OCI-LY7 (cell line): Measurements from ENCODE around the gene ZNF613. TPM values are rescaled to one million over a fixed set of nuclear protein-coding genes. Genes with fewer than 3 reads are reported as not detected.
"Not testable (repeated sequence)": the region's sequence is repeated elsewhere in the genome, so short reads cannot be mapped to it uniquely, and the experiment has no call there.

Source experiments
- BruUV-seq: library from RNA; stranded (reverse); fragments of 400-500 nt; replicated peaks from 2 replicates; lab custom pipeline; 2021; lab: Mats Ljungman, UMichigan
- CTCF ChIA-PET: fragments of 300-600 bp; sonication (Branson Sonifier 250); formaldehyde crosslinking; loops from one replicate; lab custom pipeline; 2022; ENCODE audit warnings: antibody characterized with exemption; ENCODE audit not compliant: unreplicated experiment; lab: Charles Lee
- POLR2A ChIA-PET: fragments of 300-600 bp; sonication (Branson Sonifier 250); formaldehyde crosslinking; loops from one replicate; lab custom pipeline; 2022; ENCODE audit warnings: antibody characterized with exemption; lab: Charles Lee
- DNase-seq: peaks from one replicate; pipeline ENCODE4 v3.0.0-alpha.2; 2015; ENCODE audit warnings: low spot score
- H2AFZ ChIP-seq: fragments of 200-600 bp; sonication (generic), shearing (Covaris generic); 2 replicates; pipeline ENCODE4 v1.6.1; 2014; ENCODE audit warnings: mild to moderate bottlenecking, antibody characterized with exemption, low read length, moderate library complexity
- H3K27ac ChIP-seq: fragments of 200-600 bp; sonication (generic); 2 replicates; pipeline ENCODE4 v1.5.1; 2014; ENCODE audit warnings: mixed run types, low read depth, mild to moderate bottlenecking, moderate library complexity, low read length, inconsistent platforms; ENCODE audit not compliant: poor library complexity, severe bottlenecking
- H3K36me3 ChIP-seq: fragments of 200-600 bp; sonication (generic); 2 replicates; pipeline ENCODE4 v1.6.1; 2014; ENCODE audit warnings: mild to moderate bottlenecking, antibody characterized with exemption, low read length, moderate library complexity, mixed read lengths; ENCODE audit not compliant: insufficient read depth
- H3K4me1 ChIP-seq: fragments of 200-600 bp; sonication (generic); 2 replicates; pipeline ENCODE4 v1.5.1; 2014; ENCODE audit warnings: mild to moderate bottlenecking, low read length; ENCODE audit not compliant: insufficient read depth, poor library complexity, severe bottlenecking
- H3K4me2 ChIP-seq: fragments of 200-600 bp; sonication (generic); 2 replicates; pipeline ENCODE4 v1.6.1; 2014; ENCODE audit warnings: mild to moderate bottlenecking, low read length
- H3K4me3 ChIP-seq: fragments of 200-600 bp; sonication (generic); 2 replicates; pipeline ENCODE4 v1.5.1; 2014; ENCODE audit warnings: mild to moderate bottlenecking, low read depth, low read length; ENCODE audit not compliant: poor library complexity, severe bottlenecking
- H3K79me2 ChIP-seq: fragments of 200-600 bp; sonication (generic); 2 replicates; pipeline ENCODE4 v1.6.1; 2016; ENCODE audit warnings: low read depth, mild to moderate bottlenecking, low read length, moderate library complexity, mixed read lengths; ENCODE audit not compliant: insufficient read depth
- H3K9me2 ChIP-seq: fragments of 200-600 bp; sonication (generic); 2 replicates; pipeline ENCODE4 v1.6.1; 2016; ENCODE audit warnings: mild to moderate bottlenecking, low read length, mixed read lengths; ENCODE audit not compliant: insufficient read depth
- H3K9me3 ChIP-seq: fragments of 200-600 bp; sonication (generic); 2 replicates; pipeline ENCODE4 v1.6.1; 2014; ENCODE audit warnings: mild to moderate bottlenecking, mixed run types, low read length, mixed read lengths
- H4K20me1 ChIP-seq: fragments of 200-600 bp; sonication (generic); 2 replicates; pipeline ENCODE4 v1.6.1; 2014; ENCODE audit warnings: mild to moderate bottlenecking, antibody characterized with exemption, low read length, moderate library complexity, mixed read lengths; ENCODE audit not compliant: insufficient read depth
- EZH2phosphoT487 ChIP-seq: fragments of 200-600 bp; sonication (generic); IDR thresholded peaks from 2 replicates; pipeline ENCODE4 v1.6.1; 2018; ENCODE audit warnings: low read depth, borderline replicate concordance, mild to moderate bottlenecking, mixed run types, antibody characterized with exemption, low read length, moderate library complexity, mixed read lengths
- intact Hi-C: fragments of 100-400 bp; cut with micrococcal nuclease; formaldehyde crosslinking; loops from one replicate; pipeline ENCODE4 v1.10.0; 2022; ENCODE audit not compliant: unreplicated experiment
- total RNA-seq, 2 experiments: library from RNA; depleted of rRNA in 1 of 2; stranded (reverse); fragments of >200 nt in 1 of 2; shearing (Covaris generic) in 1 of 2; gene quantifications; 2 replicates each; pipeline ENCODE4 v1.2.3, GENCODE V29; 2014 to 2022
- TF ChIP-seq, protein P1 (sequence below): fragments of 200-600 bp; sonication (generic); conservative IDR thresholded peaks from 2 replicates; pipeline ENCODE4 v1.5.1; 2014; ENCODE audit warnings: mild to moderate bottlenecking, antibody characterized with exemption, low read length, moderate library complexity, mixed read lengths

Gene ZNF613
- total RNA-seq, 2 experiments from 2014 or later = 4.5 to 10.0 TPM

DNA sequence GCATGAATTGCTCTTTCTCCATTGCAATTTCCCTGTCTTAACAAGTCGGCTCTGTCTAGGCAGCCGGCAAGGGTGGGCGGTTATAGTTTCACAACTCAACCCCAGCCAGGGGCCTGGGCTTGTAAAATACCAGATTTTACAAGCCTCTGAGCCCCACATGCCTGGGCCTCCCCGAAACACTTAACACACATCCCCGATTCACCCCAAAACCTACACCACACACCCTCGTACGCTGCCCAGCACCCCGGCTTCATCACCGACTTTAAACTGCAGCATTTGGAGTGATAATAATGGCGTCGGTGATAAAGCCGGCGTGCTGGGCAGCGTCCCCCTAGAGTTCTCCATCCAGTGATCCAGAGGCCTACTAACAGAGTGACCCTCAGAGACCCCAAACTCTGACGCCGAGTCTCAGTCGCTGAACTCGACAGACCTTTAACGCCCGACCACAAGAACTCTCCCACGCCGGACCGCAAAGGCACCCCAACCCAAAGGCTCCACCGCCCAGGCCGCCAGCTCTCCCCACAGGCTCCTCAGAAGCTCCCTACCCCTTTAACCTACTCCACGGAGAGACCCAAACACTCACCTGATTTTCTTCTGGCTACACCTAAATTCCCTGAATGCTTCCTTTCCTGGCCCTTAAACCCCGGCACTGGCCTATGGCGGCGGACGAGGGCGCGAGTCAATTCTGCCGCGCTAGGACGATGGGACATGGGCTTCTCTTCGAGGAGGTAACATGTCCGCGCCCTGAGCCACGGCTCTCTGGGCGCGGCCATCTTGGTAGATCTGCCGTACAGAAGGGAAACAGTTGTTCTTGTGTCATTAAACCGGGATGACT lies 22.7 kb upstream of the ZNF613 start, which contains the start of gene ZNF649:
ZNF649 (minus strand) TSS at position 687 of the 835 bp plus-strand sequence. CDS start 4,910 bp downstream, outside the sequence.
- CTCF ChIA-PET = no interaction called here
- Histone ChIP-seq H4K20me1 (no peaks in the 10 kb centered on the region), H3K9me3 (0 out of 2 replicates have a peak, but pooled peaks cover 10% of the 10 kb centered on the region), H3K36me3 (peaks cover 24% of the 10 kb centered on the region), H3K4me3 (peak within 1 kb of the TSS; percentile 78), H2AFZ (peak within 1 kb of the TSS; percentile 73), H3K27ac (no peak within 1 kb of the TSS), H3K4me2 (peak within 1 kb of the TSS; percentile 53), H3K79me2 (peaks cover 5% of the 10 kb centered on the region; the same call in 1 of the 2 replicates), H3K4me1 (peaks cover 4% of the 10 kb centered on the region), H3K9me2 (no peaks in the 10 kb centered on the region)
- peak; percentile 81 for DNase-seq
- intact Hi-C loops = no loop called here
- BruUV-seq = no TSS peak
- no peak for TF ChIP-seq EZH2phosphoT487
- TF ChIP-seq, protein P1, sequence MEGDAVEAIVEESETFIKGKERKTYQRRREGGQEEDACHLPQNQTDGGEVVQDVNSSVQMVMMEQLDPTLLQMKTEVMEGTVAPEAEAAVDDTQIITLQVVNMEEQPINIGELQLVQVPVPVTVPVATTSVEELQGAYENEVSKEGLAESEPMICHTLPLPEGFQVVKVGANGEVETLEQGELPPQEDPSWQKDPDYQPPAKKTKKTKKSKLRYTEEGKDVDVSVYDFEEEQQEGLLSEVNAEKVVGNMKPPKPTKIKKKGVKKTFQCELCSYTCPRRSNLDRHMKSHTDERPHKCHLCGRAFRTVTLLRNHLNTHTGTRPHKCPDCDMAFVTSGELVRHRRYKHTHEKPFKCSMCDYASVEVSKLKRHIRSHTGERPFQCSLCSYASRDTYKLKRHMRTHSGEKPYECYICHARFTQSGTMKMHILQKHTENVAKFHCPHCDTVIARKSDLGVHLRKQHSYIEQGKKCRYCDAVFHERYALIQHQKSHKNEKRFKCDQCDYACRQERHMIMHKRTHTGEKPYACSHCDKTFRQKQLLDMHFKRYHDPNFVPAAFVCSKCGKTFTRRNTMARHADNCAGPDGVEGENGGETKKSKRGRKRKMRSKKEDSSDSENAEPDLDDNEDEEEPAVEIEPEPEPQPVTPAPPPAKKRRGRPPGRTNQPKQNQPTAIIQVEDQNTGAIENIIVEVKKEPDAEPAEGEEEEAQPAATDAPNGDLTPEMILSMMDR = no peak; the same call in 1 of the 2 replicates
- POLR2A ChIA-PET = no interaction called here

DNA sequence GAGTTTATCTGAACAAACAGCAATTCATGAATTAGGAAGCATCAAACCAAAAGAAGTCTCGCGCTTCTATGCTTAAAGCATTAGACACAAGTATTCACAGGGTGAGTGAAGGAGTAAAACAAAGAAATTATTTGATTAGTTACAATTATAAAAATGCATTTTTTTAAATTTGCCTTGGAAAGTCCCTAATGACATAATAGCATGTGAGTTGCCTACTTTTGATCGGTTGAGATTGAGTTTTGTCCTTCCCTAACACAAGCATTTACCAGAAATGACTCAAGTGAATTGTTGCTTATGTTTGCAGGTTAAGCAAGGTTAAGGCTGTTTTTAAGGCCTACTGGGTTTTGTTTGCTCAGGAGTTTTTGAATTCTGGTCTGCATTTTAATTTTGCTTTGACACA lies 22.1 kb upstream of the ZNF613 start:
- peaks cover 17% of the 10 kb centered on the region for H3K36me3 ChIP-seq
- TF ChIP-seq, protein P1 = no peak
- no peak for TF ChIP-seq EZH2phosphoT487
- no peaks in the 10 kb centered on the region for H3K9me2 ChIP-seq
- intact Hi-C loops = no loop called here
- H3K27ac ChIP-seq = no peak overlapping the region
- DNase-seq = no peak
- no peaks in the 10 kb centered on the region for H4K20me1 ChIP-seq
- POLR2A ChIA-PET = no interaction called here
- peak overlapping the region; percentile 78 for H3K4me3 ChIP-seq
- peaks cover 4% of the 10 kb centered on the region for H3K4me1 ChIP-seq
- no peak overlapping the region for H3K4me2 ChIP-seq
- BruUV-seq = no TSS peak
- CTCF ChIA-PET = no interaction called here
- peaks cover 5% of the 10 kb centered on the region; the same call in 1 of the 2 replicates for H3K79me2 ChIP-seq
- peak overlapping the region; percentile 73; the same call in 1 of the 2 replicates for H2AFZ ChIP-seq
- 0 out of 2 replicates have a peak, but pooled peaks cover 8% of the 10 kb centered on the region for H3K9me3 ChIP-seq

DNA sequence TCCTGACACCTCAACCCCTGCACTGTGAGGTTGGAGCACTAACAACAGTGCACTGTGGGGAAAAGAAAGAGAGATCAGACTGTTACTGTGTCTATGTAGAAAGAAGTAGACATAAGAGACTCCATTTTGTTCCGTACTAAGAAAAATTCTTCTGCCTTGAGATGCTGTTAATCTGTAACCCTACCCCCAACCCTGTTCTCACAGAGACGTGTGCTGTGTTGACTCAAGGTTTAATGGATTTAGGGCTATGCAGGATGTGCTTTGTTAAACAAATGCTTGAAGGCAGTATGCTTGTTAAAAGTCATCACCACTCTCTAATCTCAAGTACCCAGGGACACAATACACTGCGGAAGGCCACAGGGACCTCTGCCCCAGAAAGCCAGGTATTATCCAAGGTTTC lies 21.6 kb upstream of the ZNF613 start:
- H3K27ac ChIP-seq, H4K20me1 ChIP-seq, BruUV-seq, H3K9me2 ChIP-seq, H3K79me2 ChIP-seq, H3K4me2 ChIP-seq, H3K4me3 ChIP-seq, intact Hi-C loops, H3K4me1 ChIP-seq, H3K9me3 ChIP-seq, POLR2A ChIA-PET, DNase-seq, CTCF ChIA-PET: not testable (repeated sequence)
- peaks cover 13% of the 10 kb centered on the region; the same call in 1 of the 2 replicates for H3K36me3 ChIP-seq
- peak overlapping the region; percentile 73; the same call in 1 of the 2 replicates for H2AFZ ChIP-seq

DNA sequence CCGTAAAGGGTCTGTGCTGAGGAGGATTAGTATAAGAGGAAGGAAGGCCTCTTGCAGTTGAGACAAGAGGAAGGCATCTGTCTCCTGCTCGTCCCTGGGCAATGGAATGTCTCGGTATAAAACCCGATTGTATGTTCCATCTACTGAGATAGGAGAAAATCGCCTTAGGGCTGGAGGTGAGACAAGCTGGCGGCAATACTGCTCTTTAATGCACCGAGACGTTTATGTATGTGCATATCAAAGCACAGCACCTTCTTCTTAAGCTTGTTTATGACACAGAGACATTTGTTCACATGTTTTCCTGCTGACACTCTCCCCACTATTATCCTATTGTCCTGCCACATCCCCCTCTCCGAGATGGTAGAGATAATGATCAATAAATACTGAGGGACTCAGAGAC lies 21.2 kb upstream of the ZNF613 start:
- POLR2A ChIA-PET, H3K4me2 ChIP-seq, DNase-seq, H3K79me2 ChIP-seq, CTCF ChIA-PET, H3K9me2 ChIP-seq, intact Hi-C loops, H3K27ac ChIP-seq, H3K36me3 ChIP-seq, BruUV-seq, H3K4me1 ChIP-seq, H3K4me3 ChIP-seq, H3K9me3 ChIP-seq, H2AFZ ChIP-seq, H4K20me1 ChIP-seq: not testable (repeated sequence)

DNA sequence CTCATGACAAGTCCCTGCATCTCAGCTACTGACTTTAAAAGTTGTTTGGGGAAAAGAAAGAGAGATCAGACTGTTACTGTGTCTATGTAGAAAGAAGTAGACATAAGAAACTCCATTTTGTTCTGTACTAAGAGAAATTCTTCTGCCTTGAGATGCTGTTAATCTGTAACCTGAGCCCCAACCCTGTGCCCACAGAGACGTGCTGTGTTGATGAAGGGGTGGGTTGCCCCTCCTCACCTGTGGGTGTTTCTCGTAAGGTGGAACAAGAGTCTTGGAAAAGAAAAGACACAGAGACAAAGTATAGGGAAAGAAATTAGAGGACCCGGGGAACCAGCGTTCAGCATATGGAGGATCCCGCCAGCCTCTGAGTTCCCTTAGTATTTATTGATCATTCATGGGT lies 19.3 kb upstream of the ZNF613 start:
- H3K9me3 ChIP-seq, H4K20me1 ChIP-seq, H3K4me1 ChIP-seq, CTCF ChIA-PET, POLR2A ChIA-PET, H3K36me3 ChIP-seq, BruUV-seq, intact Hi-C loops, H3K27ac ChIP-seq, H3K9me2 ChIP-seq, H3K79me2 ChIP-seq, H2AFZ ChIP-seq, H3K4me3 ChIP-seq, DNase-seq, H3K4me2 ChIP-seq: not testable (repeated sequence)
